GM18508 (cell line): ENCODE measurements around the gene PRMT3.
"Not testable (repeated sequence)": the region's sequence is repeated elsewhere in the genome, so short reads cannot be mapped to it uniquely, and the experiment has no call there.

Source experiments
- ATAC-seq: cut with Tn5 transposase; IDR thresholded peaks from one replicate; pipeline ENCODE4 v1.9.1; 2021; ENCODE audit warnings: moderate number of reproducible peaks; ENCODE audit not compliant: insufficient read depth, unreplicated experiment

PRMT3 gene

DNA sequence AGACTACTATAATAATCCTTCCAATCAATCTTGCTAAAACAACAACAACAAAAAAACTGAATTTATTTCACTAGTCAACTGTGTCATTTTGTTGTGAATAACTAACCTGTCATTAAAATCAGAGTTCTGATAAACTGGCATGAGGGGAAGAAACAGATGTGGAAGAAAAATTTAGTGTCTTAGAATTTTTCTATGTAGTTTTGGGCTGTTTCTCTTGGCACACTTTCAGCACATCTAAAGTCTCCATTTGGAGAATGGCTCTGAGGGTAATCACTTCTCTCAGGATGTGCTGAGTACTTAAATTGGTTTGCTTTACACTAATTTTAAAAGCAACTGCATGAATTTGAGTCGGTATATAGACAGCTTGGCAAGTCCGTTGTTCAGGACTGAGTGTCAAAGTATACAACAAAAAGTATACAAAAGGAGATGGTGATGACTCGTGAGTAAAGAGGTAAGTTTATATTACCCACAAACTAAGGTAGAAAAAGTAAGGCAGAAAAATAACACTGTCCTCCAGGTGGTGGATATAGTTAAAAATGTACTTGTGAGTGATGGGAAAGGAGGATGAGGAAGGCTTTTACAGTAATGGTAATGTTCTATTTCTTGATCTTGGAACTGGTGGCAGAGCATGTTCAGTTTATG, 13.8 kb upstream of the PRMT3 start:
- no peak for ATAC-seq

DNA sequence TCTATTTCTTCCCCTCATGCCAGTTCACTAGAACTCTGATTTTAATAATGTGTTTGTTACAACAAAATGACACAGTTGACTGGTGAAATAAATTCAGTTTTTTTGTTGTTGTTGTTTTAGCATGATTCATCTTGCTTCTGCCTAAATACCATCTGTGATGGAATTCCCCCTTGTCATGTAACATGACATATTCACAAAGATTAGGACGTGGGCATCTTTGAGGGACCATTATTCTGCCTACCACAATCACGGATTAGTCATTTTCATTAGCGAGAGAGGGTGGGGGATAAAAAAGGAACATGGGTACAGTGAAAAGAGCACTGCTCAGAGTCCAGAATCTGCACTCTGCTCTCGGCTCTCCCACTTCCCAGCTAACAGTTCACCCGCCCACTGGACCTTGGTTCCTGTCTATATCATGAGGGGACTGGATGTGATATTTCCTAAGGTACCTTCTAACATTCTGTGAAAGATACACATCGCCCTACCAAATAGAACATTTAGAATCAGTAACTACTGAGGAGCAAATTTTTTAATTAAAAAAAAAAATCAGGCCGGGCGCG, 12.7 kb upstream of the PRMT3 start:
- ATAC-seq = no peak

DNA sequence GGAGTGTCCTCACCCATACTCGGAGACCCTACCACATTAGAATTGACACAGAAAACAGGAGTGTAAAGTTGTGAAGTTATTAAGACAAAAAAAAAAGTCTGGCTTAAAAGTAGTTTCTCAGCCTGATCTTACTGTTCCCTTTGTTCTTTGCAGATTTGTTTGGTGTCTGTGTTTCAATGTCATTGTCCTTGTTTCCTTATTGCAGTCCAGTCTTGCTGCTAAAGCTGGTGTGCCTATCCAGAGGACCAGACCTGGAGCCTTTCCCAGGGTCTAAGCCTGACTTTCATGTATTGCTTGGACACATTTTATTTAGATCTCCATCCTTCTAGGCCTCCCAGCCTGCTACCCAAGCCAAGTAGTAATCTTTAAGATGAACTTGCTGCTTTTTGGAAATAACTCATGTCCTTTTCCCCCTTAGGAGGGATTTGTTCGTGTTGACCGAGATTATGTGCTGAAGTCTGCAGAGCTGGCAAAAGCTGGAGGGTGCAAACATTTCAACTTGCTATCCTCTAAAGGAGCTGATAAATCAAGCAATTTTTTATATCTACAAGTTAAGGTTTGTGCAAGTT, 11.3 kb upstream of the PRMT3 start:
- no peak for ATAC-seq

DNA sequence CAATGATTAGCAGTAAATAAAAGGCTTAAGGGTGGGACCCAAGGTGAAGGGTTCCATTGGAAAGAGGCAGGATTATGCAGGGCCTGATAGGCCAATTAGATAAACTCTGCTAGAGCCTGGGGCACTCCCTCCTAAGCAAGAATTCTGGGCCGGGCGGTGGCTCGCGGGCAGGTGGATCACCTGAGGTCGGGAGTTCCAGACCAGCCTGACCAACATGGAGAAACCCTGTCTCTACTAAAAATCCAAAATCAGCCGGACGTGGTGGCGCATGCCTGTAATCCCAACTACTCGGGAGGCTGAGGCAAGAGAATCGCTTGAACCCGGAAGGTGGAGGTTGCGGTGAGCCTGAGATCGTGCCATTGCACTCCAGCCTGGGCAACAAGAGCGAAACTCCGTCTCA, 1.5 kb upstream of the PRMT3 start:
- not testable (repeated sequence) for ATAC-seq

DNA sequence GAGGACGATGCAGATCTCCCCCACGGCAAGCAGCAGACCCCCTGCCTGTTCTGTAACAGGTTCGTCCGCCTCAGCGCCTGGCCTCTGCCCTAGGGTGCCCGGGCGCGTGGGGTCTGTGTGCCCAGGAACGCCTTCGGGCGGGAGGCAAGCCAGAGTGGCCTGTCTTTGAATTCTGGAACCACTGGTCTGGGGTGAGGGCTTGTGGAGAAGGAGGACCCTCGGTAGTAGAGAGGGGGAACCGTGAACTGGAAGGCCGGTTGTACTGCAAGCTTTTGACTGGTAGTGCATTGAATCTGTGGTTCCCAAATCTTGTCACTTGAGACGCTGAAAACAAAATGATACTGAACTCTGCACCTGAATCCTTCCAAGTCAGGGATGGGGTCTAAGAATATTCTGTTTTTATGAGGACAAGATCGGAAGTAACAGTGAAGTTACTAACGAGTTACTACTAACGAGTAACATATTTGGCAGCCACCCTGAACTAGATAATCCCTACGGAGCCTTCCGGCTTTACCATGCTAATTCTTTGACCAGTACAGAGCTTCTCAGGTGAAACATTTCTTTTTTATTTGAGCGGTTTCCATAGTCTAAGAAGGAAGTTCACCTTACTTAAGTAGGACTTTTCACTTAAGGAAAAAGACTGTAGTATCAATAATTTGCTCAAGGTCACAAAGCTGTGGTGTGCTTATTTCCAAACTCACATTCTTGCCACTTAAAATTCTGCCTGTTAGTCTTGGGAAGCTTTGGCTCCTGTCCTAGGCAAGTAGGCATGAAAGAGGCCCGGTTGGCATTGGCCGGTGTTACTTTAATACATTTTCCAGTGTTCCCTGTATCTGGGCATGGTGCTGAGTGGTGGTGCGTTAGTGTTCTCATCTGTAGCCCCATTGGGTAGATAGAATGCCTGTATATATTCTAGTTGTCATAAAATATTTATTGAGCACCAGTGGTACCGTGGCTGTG, 860 bp downstream of the PRMT3 start:
- peak; percentile 16 for ATAC-seq

DNA sequence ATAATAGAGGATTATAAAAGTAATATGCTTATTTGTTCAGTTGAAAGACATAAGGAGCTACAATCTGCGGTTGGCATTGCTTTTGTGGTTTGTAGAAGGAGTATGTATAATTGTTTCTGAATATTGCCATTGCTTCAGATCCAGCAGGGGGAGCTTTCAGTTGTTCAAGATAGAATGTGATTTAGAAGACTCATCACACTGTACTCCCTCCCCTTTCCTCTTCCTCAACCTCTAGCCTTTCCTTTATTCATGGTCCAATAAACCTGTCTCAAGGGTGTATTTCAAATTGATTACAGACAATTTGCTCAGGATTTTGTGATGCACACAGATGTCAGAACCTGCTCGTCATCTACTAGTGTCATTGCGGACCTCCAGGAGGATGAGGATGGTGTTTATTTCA, 9.8 kb downstream of the PRMT3 start:
- ATAC-seq = peak; percentile 56

DNA sequence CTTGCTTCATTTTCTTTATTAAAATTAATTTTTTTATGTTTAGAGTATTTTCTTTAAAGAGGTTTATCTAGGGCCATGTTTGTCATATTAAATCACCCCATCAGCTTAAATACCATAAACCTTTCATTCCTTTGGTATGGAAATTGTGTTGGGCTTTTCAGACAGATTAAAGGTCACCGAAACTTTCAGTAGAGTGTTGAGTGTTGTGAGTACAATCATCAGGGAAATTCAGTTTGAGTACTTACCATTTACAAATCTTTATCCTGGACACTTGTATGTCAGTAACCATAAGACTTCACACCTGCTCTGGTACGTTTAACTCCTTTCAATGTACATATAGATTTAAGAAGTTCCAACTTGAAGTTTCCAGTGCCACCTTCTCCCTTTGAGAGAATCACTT, 12.0 kb downstream of the PRMT3 start:
- no peak for ATAC-seq

DNA sequence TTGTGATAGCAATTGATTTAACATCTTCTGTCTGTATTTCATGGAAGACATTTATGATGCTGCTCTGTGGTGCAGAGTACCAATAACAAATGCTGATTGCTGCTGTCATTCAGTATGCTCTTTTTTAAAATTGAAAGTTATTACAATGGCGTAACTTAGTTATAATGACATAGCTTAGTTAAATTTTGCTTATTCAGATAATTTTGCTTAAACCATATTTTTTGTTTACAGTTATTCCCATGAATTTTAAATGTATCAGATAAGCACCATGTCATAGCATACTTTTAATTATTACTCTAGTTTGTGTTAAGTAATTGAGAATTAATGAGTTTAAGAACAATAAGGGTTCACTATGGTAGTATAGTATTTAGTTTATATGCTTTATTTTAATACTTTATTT, 15.5 kb downstream of the PRMT3 start:
- ATAC-seq = no peak

DNA sequence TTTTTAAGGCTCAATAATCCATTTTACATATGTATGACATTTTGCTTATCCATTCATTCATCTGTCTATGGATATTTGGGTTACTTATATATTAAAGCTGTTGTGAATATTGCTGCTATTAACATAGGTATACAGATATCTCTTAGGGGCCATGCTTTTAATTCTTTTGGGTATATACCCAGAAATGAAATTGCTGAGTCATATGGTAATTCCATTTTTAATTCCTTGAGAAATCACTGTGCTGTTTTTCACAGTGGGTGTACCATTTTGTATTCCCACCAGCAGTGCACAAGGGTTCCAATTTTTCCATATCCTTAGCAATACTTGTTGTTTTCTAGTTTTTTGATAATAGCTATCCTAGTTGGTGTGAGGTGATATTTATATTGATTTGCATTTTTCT, 19.0 kb downstream of the PRMT3 start:
- ATAC-seq = no peak

DNA sequence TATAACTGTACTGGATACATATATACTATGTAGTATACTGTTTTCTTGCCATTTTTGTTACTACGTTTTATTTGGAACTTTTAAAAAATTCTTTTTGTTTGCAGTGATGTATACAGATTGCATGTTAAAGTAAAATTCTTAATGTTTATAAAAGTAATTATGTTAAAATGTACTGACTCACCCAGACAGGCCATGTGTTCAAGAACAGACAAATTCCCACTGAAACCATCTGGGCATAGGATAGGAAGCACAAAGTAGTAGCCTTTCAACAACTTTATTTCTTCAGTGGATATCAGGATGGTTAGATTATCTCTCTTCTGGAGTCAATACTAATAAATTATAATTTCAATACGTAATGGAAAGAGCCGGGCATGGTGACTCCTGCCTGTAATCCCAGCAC, 19.8 kb downstream of the PRMT3 start:
- no peak for ATAC-seq

DNA sequence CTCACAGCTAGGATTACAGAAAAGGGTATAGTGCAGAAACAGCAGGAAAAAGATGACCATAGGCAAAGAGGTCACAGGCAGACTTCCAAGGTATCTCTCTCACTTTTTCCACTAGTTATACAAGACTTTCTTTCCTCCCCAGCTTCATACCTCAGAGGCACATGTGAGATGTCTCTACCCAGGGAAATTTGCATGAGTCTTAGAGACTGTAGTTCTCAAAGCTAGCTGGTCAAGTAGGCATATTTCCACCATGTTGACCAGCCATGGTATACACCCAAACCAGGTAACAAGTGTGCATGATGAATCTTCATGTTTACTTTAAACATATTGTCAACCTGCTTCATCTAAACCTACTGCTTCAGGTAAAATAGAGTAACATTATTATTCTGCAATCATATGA, 27.9 kb downstream of the PRMT3 start:
- no peak for ATAC-seq

DNA sequence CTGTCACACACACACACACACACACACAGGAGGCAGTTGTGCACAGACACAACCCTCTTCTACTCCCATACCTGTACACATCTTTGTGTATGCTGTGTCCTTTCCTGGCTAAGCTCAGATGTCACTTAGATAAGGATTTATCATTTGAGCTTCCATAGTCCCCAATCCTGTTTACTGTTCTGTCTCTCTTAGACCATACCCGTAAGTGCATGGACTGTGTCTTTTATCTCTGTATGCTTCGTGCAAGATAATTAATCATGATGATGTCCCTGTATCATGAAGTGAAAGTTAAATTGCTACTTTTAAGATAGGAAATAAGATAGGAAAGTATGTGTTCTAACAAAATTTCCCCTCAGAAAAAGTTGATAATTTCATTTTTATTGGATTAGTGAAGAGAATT, 30.3 kb downstream of the PRMT3 start:
- no peak for ATAC-seq

DNA sequence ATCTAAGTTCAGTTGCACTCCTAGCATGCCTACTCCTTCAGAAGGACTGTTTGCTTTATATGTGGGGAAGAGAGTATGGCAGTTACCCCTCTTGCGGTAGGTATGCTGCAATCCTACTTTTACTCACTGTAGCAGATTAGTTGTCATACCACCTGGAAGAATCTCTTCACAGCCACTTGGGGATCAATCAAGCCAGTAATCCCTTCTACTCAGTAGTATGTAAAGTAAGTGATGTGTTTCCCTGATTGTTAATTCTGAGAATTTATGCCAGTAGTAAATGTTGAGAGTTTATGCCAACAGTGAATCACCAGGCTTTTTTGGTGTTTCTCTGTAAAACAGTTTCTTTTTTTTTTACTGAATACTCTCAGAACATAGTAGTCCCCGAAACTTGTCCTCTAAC, 34.4 kb downstream of the PRMT3 start:
- ATAC-seq = no peak

DNA sequence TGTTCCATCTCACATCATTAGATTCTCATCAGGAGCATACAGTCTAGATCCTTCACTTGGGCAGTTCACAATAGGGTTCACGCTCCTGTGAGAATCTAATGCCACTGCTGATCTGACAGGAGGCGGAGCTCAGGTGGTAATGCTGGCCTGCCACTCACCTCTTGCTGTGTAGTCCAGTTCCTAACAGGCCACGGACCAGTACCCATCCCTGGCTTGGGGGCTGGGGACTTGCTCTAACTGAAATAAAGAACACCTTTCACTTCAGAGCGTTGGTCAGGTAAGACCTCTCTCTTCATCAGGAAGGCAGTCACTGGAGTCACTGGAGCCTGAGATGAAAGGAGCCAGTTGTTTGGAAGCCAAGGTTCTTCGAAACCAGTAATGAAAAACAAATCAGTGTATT, 41.7 kb downstream of the PRMT3 start:
- ATAC-seq = no peak

DNA sequence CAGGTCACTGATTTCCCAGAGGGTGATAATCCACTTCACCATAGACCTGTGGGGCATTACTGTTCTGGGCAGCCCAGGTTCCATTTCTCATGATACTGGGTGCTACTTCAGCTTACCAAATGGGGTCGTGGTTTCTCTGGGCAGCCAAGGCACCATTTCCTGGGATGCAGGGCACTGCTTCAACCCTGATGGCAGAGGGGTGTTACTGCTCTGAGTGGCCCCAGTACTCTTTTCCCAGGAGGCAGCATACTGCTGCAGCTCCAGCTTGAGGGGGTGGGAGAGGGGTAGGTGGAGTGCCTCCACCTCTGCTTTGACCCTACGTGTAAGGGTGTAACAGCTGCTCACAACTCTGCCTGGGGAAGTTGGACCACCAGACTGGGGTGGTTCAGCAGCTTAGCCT, 51.1 kb downstream of the PRMT3 start:
- ATAC-seq = no peak

DNA sequence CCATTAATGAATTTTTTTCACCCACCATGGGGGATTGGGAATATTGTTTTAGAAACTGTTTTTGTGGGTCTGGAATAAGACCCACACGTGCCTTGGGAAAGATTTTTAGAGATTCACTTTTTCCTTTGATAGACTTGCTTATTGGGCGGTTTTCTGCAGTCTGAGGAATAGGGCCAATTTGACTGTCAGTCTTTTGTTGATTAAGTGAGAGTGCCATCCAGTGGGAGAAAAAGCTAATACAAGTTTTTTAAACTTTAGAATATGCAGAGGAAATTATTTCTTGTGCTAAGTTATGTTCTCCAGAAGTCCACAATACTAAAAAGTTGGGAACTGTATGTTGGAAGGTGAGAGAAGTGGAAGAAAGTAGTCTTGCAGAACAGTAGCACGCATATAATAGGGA, 56.1 kb downstream of the PRMT3 start:
- ATAC-seq = no peak

DNA sequence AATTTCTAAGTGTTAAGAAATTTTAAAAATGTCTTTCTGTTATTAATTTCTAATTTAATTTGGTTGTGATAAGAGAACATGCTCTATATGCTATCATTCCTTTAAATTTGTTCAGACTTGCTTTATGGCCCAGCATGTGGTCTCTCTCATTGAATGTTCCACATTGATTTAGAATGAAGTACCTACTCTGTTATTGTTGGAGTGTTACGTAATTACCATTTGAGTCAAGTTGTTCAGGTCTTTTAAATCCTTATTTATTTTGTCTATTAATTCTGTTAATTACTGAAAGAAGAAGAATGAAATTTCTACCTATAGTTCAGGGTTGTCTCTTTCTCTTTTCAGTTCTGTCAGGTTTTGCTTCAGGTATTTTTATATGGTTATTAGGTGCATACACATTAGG, 57.0 kb downstream of the PRMT3 start:
- ATAC-seq = no peak

DNA sequence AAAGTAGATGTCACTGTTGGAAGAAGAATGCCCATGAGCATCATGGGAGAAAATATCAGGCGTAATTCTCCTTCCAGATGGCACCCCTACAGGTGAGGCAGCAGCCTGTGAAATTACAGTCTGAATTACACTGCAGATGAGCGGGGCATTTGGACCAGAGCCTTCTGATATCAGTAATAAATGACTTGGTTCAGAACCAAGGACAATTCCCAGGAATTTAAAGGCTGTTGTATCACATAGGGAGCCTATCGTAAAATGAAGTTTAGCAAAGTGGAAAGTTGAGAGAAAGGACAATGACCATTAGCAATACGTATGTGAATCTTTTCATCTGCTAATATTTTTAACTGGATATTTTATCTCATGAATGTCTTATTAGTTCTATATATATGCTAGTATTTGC, 61.3 kb downstream of the PRMT3 start:
- no peak for ATAC-seq

DNA sequence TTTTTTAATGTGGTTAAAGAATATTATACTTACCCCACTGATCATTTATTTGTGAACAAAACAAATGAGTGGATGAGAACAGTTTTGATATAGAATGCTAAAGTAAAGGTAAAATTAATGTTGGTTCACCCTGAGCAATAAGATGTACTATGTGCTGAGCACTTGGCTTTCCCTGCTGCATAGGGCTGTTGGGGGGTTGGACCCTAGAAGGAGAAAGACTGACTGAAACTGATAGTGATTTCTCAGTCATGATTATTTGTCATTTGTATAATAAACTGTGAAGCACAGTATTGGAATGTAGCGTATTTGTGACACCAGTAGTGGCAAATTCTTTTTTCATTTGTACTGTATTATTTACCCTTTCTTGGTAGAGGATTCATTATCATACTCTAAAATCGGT, 63.3 kb downstream of the PRMT3 start:
- ATAC-seq = no peak

DNA sequence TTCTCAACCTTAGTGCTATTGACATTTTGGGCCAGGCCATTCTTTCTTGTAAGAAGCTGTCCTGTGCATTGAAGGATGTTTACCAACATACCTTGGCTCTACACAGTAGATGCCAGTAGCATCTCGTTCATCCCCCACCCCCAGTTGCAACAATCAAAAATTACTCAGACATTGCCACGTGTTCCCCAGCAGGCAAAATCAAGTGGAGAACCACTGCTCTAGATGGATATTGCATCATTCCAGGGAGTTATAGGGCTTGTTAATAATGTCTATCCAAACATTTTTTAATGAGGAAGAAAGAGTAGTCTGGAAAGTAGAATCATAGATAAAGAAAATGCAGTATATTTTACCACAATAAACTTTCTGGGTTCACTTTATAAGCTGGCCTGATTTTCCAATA, 64.1 kb downstream of the PRMT3 start:
- no peak for ATAC-seq

DNA sequence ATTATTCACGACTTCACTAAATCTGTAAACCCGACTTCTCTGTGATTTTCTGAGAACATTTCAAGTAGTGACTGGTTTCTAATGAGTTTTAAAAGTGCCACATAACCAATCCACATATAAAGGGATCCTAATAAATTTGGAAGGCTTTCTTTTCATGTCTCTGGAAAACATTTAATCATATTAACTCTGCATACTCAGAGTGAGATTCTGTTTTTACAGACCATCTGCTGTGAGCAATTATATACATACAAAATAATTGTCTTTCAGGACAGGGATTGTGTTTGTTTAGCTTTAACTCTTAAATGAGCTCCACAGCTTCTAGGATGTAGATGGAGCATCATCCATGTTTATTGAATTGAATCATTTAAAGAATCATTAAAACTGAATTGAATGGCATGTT, 65.1 kb downstream of the PRMT3 start:
- no peak for ATAC-seq
